HEK293 (cell line): ENCODE data around the gene PWWP2A.

Experiments
- GFI1B ChIP-seq: fragments of 450-650 bp; formaldehyde crosslinking; IDR thresholded peaks from 2 replicates; pipeline ENCODE4 v1.5.1; 2016; ENCODE audit warnings: missing biosample characterization, missing genetic modification characterization
- GLI2 ChIP-seq: fragments of 450-650 bp; formaldehyde crosslinking; IDR thresholded peaks from 2 replicates; pipeline ENCODE4; 2017; ENCODE audit warnings: missing biosample characterization, missing genetic modification characterization, low read depth, borderline replicate concordance
- GLIS1 ChIP-seq: fragments of 450-650 bp; formaldehyde crosslinking; IDR thresholded peaks from 2 replicates; pipeline ENCODE4 v1.5.1; 2016; ENCODE audit warnings: missing biosample characterization, missing genetic modification characterization
- GLIS2 ChIP-seq: fragments of 450-650 bp; formaldehyde crosslinking; IDR thresholded peaks from 2 replicates; pipeline ENCODE4 v1.5.1; 2016; ENCODE audit warnings: missing biosample characterization, missing genetic modification characterization
- SALL2 ChIP-seq: fragments of 450-650 bp; formaldehyde crosslinking; IDR thresholded peaks from 2 replicates; pipeline ENCODE4 v1.5.0; 2017; ENCODE audit warnings: missing biosample characterization, mild to moderate bottlenecking, missing genetic modification characterization, borderline replicate concordance
- SP2 ChIP-seq: fragments of 450-650 bp; formaldehyde crosslinking; IDR thresholded peaks from 2 replicates; pipeline ENCODE4 v1.5.1; 2016; ENCODE audit warnings: missing biosample characterization, missing genetic modification characterization
- TCF7L2 ChIP-seq: IDR thresholded peaks from 2 replicates; pipeline ENCODE4 v1.6.1; 2011; ENCODE audit warnings: low read depth, mild to moderate bottlenecking, inconsistent platforms, low read length, moderate library complexity, borderline replicate concordance
- ZBTB20 ChIP-seq: fragments of 450-650 bp; formaldehyde crosslinking; IDR thresholded peaks from 2 replicates; pipeline ENCODE4 v1.5.1; 2016; ENCODE audit warnings: missing biosample characterization, missing genetic modification characterization
- ZNF121 ChIP-seq: fragments of 450-650 bp; formaldehyde crosslinking; IDR thresholded peaks from 2 replicates; pipeline ENCODE4 v1.5.1; 2016; ENCODE audit warnings: missing biosample characterization, missing genetic modification characterization
- ZNF140 ChIP-seq: fragments of 450-650 bp; formaldehyde crosslinking; IDR thresholded peaks from 2 replicates; pipeline ENCODE4 v1.5.1; 2016; ENCODE audit warnings: missing biosample characterization, missing genetic modification characterization
- ZNF148 ChIP-seq: fragments of 450-650 bp; formaldehyde crosslinking; IDR thresholded peaks from 2 replicates; pipeline ENCODE4 v1.5.0; 2017; ENCODE audit warnings: missing biosample characterization, missing genetic modification characterization, borderline replicate concordance
- ZNF157 ChIP-seq: fragments of 450-650 bp; formaldehyde crosslinking; IDR thresholded peaks from 2 replicates; pipeline ENCODE4 v1.5.1; 2016; ENCODE audit warnings: missing biosample characterization, missing genetic modification characterization
- ZNF175 ChIP-seq: fragments of 450-650 bp; formaldehyde crosslinking; IDR thresholded peaks from 2 replicates; pipeline ENCODE4 v1.5.1; 2016; ENCODE audit warnings: missing biosample characterization, missing genetic modification characterization
- ZNF2 ChIP-seq: fragments of 450-650 bp; formaldehyde crosslinking; IDR thresholded peaks from 2 replicates; pipeline ENCODE4 v1.5.1; 2016; ENCODE audit warnings: missing biosample characterization, missing genetic modification characterization
- ZNF211 ChIP-seq: fragments of 450-650 bp; formaldehyde crosslinking; IDR thresholded peaks from 2 replicates; pipeline ENCODE4 v1.5.1; 2016; ENCODE audit warnings: low read depth, missing biosample characterization, missing genetic modification characterization
- ZNF223 ChIP-seq: fragments of 450-650 bp; formaldehyde crosslinking; IDR thresholded peaks from 2 replicates; pipeline ENCODE4 v1.5.1; 2016; ENCODE audit warnings: missing biosample characterization, missing genetic modification characterization
- ZNF266 ChIP-seq: fragments of 450-650 bp; formaldehyde crosslinking; IDR thresholded peaks from 2 replicates; pipeline ENCODE4 v1.5.1; 2016; ENCODE audit warnings: missing biosample characterization, missing genetic modification characterization, low read depth
- ZNF311 ChIP-seq: fragments of 450-650 bp; formaldehyde crosslinking; IDR thresholded peaks from 2 replicates; pipeline ENCODE4 v1.5.1; 2017; ENCODE audit warnings: missing biosample characterization, missing genetic modification characterization, borderline replicate concordance
- ZNF335 ChIP-seq: fragments of 450-650 bp; formaldehyde crosslinking; conservative IDR thresholded peaks from 2 replicates; pipeline ENCODE4 v1.5.1; 2016; ENCODE audit warnings: missing biosample characterization, missing genetic modification characterization
- ZNF391 ChIP-seq: fragments of 450-650 bp; formaldehyde crosslinking; IDR thresholded peaks from 2 replicates; pipeline ENCODE4 v1.5.1; 2016; ENCODE audit warnings: low read depth, missing biosample characterization, missing genetic modification characterization, borderline replicate concordance
- ZNF416 ChIP-seq: fragments of 450-650 bp; formaldehyde crosslinking; IDR thresholded peaks from 2 replicates; pipeline ENCODE4 v1.5.1; 2016; ENCODE audit warnings: missing biosample characterization, missing genetic modification characterization
- ZNF555 ChIP-seq: fragments of 450-650 bp; formaldehyde crosslinking; conservative IDR thresholded peaks from 2 replicates; pipeline ENCODE4 v1.5.1; 2017; ENCODE audit warnings: missing biosample characterization, mild to moderate bottlenecking, missing genetic modification characterization, inconsistent platforms
- ZNF561 ChIP-seq: fragments of 450-650 bp; IDR thresholded peaks from 2 replicates; pipeline ENCODE4 v1.5.1; 2018; ENCODE audit warnings: missing biosample characterization, missing genetic modification characterization, borderline replicate concordance
- ZNF571 ChIP-seq: fragments of 450-650 bp; formaldehyde crosslinking; IDR thresholded peaks from 2 replicates; pipeline ENCODE4 v1.5.0; 2017; ENCODE audit warnings: missing biosample characterization, missing genetic modification characterization
- ZNF600 ChIP-seq: fragments of 450-650 bp; formaldehyde crosslinking; IDR thresholded peaks from 2 replicates; pipeline ENCODE4 v1.5.1; 2016; ENCODE audit warnings: missing biosample characterization, missing genetic modification characterization
- ZNF654 ChIP-seq: fragments of 450-650 bp; formaldehyde crosslinking; IDR thresholded peaks from 2 replicates; pipeline ENCODE4 v1.5.1; 2016; ENCODE audit warnings: low read depth, missing biosample characterization, missing genetic modification characterization
- ZNF664 ChIP-seq: fragments of 450-650 bp; formaldehyde crosslinking; IDR thresholded peaks from 2 replicates; pipeline ENCODE4 v1.5.1; 2016; ENCODE audit warnings: missing biosample characterization, missing genetic modification characterization
- ZNF670 ChIP-seq: fragments of 450-650 bp; formaldehyde crosslinking; IDR thresholded peaks from 2 replicates; pipeline ENCODE4 v1.5.1; 2016; ENCODE audit warnings: missing biosample characterization, missing genetic modification characterization, low read depth
- ZNF830 ChIP-seq: fragments of 450-650 bp; IDR thresholded peaks from 2 replicates; pipeline ENCODE4 v1.5.0; 2018; ENCODE audit warnings: missing biosample characterization, missing genetic modification characterization, low read depth, mild to moderate bottlenecking, moderate library complexity
- ZNF843 ChIP-seq: fragments of 450-650 bp; formaldehyde crosslinking; IDR thresholded peaks from 2 replicates; pipeline ENCODE4 v1.5.1; 2016; ENCODE audit warnings: missing biosample characterization, missing genetic modification characterization
- ZSCAN16 ChIP-seq: fragments of 450-650 bp; formaldehyde crosslinking; IDR thresholded peaks from 2 replicates; pipeline ENCODE4 v1.5.1; 2016; ENCODE audit warnings: missing biosample characterization, missing genetic modification characterization
- TF ChIP-seq, protein P1 (sequence below): fragments of 450-650 bp; formaldehyde crosslinking; optimal IDR thresholded peaks from 2 replicates; pipeline ENCODE3; 2016; ENCODE audit warnings: missing biosample characterization, mild to moderate bottlenecking, missing genetic modification characterization
- TF ChIP-seq, protein P2 (sequence below): fragments of 450-650 bp; formaldehyde crosslinking; IDR thresholded peaks from 2 replicates; pipeline ENCODE4 v1.5.1; 2016; ENCODE audit warnings: missing biosample characterization, missing genetic modification characterization
- TF ChIP-seq, protein P3 (sequence below): fragments of 450-650 bp; formaldehyde crosslinking; IDR thresholded peaks from 2 replicates; pipeline ENCODE4 v1.5.1; 2016; ENCODE audit warnings: missing biosample characterization, missing genetic modification characterization, low read depth

PWWP2A gene

GRCh38 chr5:160118349-160119141, 705 bp downstream of the PWWP2A start (continued):
- TF ChIP-seq ZNF157 (tag by site-specific recombination) (no peak), ZNF266 (tag by site-specific recombination) (no peak), ZNF843 (tag by site-specific recombination) (no peak), ZNF223 (0 out of 2 replicates have a peak, but pooled peaks have one; percentile 30), GLIS2 (tag by site-specific recombination) (peak; percentile 77), GLIS1 (peak; percentile 10; the same call in 1 of the 2 replicates), ZBTB20 (tag by site-specific recombination) (peak; percentile 66; the same call in 1 of the 2 replicates), GFI1B (no peak), ZNF670 (tag by site-specific recombination) (no peak), ZNF140 (no peak), ZNF311 (tag by site-specific recombination) (no peak), ZNF664 (tag by site-specific recombination) (no peak), ZNF561 (tag by site-specific recombination) (no peak), ZNF175 (tag by site-specific recombination) (no peak), SALL2 (tag by site-specific recombination) (no peak), ZNF571 (tag by site-specific recombination) (no peak), ZNF335 (tag by site-specific recombination) (peak; percentile 66), ZNF555 (tag by site-specific recombination) (no peak), ZNF600 (no peak), ZNF391 (no peak), ZNF830 (tag by site-specific recombination) (no peak), ZNF121 (tag by site-specific recombination) (peak; percentile 34; the same call in 1 of the 2 replicates), GLI2 (no peak), TCF7L2 (no peak), SP2 (tag by site-specific recombination) (peak; percentile 23; the same call in 1 of the 2 replicates), ZSCAN16 (tag by site-specific recombination) (no peak), ZNF148 (tag by site-specific recombination) (no peak), ZNF211 (no peak), ZNF416 (tag by site-specific recombination) (no peak), ZNF654 (tag by site-specific recombination) (no peak), ZNF2 (no peak)
- TF ChIP-seq, protein P1, sequence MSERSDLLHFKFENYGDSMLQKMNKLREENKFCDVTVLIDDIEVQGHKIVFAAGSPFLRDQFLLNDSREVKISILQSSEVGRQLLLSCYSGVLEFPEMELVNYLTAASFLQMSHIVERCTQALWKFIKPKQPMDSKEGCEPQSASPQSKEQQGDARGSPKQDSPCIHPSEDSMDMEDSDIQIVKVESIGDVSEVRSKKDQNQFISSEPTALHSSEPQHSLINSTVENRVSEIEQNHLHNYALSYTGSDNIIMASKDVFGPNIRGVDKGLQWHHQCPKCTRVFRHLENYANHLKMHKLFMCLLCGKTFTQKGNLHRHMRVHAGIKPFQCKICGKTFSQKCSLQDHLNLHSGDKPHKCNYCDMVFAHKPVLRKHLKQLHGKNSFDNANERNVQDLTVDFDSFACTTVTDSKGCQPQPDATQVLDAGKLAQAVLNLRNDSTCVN, result peak; percentile 82
- TF ChIP-seq, protein P2, sequence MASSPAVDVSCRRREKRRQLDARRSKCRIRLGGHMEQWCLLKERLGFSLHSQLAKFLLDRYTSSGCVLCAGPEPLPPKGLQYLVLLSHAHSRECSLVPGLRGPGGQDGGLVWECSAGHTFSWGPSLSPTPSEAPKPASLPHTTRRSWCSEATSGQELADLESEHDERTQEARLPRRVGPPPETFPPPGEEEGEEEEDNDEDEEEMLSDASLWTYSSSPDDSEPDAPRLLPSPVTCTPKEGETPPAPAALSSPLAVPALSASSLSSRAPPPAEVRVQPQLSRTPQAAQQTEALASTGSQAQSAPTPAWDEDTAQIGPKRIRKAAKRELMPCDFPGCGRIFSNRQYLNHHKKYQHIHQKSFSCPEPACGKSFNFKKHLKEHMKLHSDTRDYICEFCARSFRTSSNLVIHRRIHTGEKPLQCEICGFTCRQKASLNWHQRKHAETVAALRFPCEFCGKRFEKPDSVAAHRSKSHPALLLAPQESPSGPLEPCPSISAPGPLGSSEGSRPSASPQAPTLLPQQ (tag by site-specific recombination), result no peak
- TF ChIP-seq, protein P3, sequence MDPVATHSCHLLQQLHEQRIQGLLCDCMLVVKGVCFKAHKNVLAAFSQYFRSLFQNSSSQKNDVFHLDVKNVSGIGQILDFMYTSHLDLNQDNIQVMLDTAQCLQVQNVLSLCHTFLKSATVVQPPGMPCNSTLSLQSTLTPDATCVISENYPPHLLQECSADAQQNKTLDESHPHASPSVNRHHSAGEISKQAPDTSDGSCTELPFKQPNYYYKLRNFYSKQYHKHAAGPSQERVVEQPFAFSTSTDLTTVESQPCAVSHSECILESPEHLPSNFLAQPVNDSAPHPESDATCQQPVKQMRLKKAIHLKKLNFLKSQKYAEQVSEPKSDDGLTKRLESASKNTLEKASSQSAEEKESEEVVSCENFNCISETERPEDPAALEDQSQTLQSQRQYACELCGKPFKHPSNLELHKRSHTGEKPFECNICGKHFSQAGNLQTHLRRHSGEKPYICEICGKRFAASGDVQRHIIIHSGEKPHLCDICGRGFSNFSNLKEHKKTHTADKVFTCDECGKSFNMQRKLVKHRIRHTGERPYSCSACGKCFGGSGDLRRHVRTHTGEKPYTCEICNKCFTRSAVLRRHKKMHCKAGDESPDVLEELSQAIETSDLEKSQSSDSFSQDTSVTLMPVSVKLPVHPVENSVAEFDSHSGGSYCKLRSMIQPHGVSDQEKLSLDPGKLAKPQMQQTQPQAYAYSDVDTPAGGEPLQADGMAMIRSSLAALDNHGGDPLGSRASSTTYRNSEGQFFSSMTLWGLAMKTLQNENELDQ (tag by site-specific recombination), result no peak
